Astrocyte of the cerebellum (primary cell): ENCODE results near the gene AOAH.

Experiments used
- DNase-seq: peaks from one replicate; pipeline ENCODE4 v3.0.0-alpha.2; 2011; ENCODE audit warnings: low read depth
- H3K4me3 ChIP-seq: 2 replicates; pipeline ENCODE4 v1.5.1; 2011; ENCODE audit warnings: mild to moderate bottlenecking, low read depth, low read length, moderate library complexity
- in situ Hi-C: cut with HindIII; loops from 2 replicates; pipeline ENCODE4 v1.10.0; 2017; ENCODE audit warnings: low sequenced_read_pairs
- TF ChIP-seq, protein P1 (sequence below): IDR thresholded peaks from 2 replicates; pipeline ENCODE4 v1.5.1; 2012; ENCODE audit warnings: low read length, low read depth, moderate library complexity, mild to moderate bottlenecking; ENCODE audit errors: missing control alignments

Gene AOAH

DNA sequence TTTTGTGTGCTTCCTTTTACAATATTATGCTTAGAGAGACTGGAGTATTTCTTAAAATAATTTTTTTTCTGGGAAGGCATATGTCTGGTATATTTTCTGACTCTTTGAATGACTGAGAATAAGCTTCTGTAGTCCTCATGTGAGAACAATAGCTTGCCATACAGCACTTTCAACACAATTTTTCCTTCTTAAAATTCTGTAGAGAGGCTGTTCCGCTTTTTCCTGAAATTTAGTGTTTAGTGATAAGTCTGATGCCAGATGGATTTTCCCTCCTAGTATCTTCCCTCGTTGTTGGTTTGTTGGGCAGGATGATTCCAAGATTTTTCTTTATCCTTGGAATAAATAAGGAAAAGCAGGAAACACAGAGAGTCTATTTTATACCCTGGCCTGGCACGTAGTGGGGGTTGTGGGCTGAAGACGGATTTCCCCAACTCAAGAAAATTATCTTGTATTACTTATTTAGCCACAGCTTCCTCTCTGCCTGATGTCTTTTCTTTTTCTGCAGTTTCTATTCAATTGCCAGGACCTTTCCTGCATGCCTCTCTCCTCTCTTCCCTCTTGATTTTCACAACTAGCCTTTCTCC lies 111.2 kb downstream of the AOAH start:
- in situ Hi-C loops = no loop called here
- TF ChIP-seq, protein P1, sequence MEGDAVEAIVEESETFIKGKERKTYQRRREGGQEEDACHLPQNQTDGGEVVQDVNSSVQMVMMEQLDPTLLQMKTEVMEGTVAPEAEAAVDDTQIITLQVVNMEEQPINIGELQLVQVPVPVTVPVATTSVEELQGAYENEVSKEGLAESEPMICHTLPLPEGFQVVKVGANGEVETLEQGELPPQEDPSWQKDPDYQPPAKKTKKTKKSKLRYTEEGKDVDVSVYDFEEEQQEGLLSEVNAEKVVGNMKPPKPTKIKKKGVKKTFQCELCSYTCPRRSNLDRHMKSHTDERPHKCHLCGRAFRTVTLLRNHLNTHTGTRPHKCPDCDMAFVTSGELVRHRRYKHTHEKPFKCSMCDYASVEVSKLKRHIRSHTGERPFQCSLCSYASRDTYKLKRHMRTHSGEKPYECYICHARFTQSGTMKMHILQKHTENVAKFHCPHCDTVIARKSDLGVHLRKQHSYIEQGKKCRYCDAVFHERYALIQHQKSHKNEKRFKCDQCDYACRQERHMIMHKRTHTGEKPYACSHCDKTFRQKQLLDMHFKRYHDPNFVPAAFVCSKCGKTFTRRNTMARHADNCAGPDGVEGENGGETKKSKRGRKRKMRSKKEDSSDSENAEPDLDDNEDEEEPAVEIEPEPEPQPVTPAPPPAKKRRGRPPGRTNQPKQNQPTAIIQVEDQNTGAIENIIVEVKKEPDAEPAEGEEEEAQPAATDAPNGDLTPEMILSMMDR = no peak
- H3K4me3 ChIP-seq = no peak overlapping the region
- no peak for DNase-seq

DNA sequence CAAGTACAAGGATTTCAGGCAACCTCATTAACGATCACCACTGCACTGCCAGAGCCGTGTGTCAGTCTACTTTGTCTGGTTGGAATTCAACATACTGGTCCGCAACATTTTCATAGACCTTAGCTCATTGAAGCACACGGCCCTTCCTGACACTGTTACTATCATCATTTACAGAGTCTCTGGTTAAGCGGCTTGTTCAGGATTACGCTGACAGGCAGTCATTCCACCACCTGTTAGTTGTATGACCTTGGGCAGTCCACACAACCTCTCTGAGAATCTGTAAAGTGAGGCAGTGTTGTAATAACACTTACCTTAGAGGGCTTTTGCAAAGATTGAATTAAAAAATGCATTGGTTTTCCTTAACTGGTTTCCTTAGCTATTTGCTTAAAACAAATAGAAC lies 112.6 kb downstream of the AOAH start:
- TF ChIP-seq, protein P1 = no peak
- no peak for DNase-seq
- in situ Hi-C loops = no loop called here
- H3K4me3 ChIP-seq = no peak overlapping the region

DNA sequence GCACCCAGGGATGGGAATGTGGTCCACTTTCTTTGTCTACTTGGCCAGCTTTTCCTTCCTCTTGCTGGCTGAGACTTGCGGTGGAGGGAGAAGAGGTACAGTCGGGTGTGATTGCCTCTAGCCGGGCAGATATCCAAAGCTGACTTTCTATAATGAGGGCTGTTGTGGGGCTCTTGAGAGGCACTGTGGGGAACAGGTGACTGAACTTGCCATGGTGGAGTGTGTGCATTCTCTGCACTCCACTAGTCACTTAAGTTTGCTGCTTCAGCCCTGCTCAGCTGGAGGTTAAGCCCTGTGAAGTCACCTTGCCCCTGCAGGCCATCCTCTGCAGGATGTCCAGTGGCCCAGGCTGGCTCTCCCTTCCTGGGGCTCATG lies 116.6 kb downstream of the AOAH start:
- H3K4me3 ChIP-seq = no peak overlapping the region
- in situ Hi-C loops = no loop called here
- DNase-seq = no peak
- TF ChIP-seq, protein P1 = no peak

DNA sequence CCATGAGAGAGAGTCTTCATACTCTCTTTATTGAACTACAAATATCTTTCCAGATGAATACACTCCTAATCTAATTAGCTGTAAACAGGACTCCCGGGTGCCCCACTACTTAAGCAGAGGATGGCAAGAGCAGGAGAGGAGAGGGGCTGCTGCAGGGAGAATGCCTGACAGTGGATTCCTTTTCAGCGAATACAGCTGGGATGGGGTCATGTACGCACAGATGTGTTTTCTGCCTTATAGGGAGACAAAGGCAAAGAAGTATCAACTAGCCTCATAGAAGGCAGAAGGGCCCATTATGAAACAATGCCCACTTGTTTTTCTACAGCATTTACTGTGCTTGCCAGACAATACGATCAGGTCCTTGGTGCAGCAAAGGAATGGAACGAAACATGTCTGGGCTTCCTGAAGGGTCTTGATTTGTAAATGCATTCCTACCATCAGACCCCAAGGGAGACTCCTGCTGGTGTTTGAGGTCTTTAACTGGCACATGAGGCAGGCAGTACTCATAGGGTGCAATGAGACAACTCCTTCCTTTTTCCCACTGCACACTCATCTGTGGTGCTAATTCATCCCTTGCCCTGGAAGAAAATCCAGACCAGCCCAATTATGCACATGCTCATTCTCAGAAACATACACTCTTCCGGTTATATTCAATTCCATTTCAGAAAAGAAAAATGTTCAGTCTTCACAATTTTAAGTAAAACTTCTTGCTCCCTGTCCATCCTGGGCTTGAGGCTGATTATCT lies 117.1 kb downstream of the AOAH start:
- TF ChIP-seq, protein P1 = no peak
- in situ Hi-C loops = no loop called here
- DNase-seq = no peak
- no peak overlapping the region for H3K4me3 ChIP-seq

DNA sequence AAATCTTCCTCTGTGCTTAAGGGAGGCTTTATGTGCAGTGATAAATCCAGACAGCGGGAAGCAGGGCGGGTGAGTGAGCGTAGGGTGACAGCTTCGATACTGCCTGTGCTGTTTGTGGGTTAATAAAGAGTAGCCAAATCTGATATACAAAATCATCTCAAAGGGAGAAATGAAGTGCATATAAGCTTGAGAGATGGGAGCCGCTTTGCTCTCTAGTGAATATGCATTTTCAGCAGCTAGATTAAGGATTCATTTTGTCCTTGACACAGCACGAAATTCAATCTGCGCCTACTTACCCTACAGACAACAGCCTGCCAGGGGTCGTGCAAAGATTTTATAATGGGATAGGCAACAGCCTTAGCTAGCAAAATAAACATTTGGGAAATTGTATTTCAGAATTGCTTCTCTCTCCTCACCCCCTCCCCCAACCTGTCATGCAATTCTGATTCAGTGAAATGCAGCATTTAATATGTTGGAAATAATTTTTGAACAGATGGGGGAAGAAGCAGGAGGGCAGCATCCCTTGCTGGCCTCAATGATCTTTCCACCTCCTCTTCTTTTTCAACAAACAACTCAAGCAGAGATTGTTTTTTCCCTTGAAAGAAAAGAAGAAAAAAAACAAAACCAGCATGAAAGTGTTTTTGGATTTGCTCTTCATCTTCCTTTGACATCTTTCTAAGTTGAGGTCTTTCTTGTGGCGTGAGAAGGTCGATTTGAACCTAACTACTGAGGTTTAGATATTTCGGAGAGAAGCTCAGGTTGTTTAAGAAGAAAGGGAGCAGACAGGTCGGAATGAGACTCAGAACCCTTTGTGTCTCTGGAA lies 117.9 kb downstream of the AOAH start:
- TF ChIP-seq, protein P1 = no peak
- in situ Hi-C loops = no loop called here
- DNase-seq = no peak
- no peak overlapping the region for H3K4me3 ChIP-seq

DNA sequence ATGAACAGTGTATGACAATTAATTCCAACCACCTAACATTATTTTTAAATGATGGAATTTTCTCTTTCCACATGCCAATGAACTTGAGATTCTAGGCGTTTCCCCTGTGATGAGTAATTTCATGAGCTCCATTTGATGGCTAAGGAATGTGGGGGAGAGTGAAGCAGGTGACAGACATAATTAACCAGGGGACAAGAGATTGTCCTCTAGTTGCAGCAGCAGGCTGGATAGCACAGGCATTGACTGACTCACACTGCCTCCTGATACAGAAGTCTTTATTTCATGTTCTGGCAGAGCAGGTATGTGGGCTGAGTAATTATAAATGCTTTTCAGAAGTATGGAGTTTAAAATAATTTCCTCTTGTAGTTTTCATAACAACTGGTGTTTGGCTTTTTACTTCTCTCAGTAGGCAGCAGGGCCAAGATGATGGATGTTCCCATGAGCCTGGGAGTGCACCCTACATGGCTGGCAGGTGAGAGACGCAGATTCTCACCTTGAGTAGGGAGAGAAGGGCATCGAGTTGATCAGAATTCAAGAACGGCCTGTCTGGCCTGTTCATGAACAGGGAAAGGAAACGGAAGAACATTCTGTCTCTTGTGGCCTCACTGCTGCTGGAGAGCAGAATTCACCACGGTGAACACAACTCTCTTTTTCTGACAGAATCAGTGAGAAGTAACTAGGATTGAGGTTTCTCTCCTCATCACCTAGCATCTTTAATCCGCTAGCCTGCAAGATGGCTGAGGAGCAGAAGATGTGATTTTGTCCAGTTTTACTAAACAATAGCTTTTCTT lies 118.8 kb downstream of the AOAH start:
- DNase-seq = no peak
- no peak overlapping the region for H3K4me3 ChIP-seq
- in situ Hi-C loops = no loop called here
- TF ChIP-seq, protein P1 = no peak
